Measurements from ENCODE around the gene CTNNA3.
"Not testable (repeated sequence)": the region's sequence is repeated elsewhere in the genome, so short reads cannot be mapped to it uniquely, and the experiment has no call there.

CTNNA3 gene

DNA sequence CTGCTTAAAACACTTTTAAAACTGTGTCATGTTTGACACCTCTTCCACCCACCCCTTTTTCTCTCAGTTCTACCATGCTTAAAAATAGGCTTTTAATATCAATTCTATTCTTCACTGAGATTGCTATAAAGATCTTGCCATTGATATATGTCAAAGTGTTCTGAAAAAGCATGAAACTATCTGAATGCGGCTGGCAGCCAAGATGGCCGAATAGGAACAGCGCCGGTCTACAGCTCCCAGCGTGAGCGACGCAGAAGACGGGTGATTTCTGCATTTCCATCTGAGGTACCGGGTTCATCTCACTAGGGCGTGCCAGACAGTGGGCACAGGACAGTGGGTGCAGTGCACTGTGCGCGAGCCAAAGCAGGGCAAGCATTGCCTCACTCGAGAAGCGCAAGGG is 137.7 kb downstream of the CTNNA3 start:
- H3K27me3 ChIP-seq (ENCODE audit: control insufficient read depth in 1 of 2, insufficient read depth in 2 of 2, low read length in 2 of 2); H3K9ac ChIP-seq (ENCODE audit: low read depth in 1 of 2, low read length in 2 of 2); H3K9me3 ChIP-seq (ENCODE audit: control insufficient read depth in 1 of 2, low read length in 2 of 2); H3K27ac ChIP-seq (ENCODE audit: low read depth, low read length); H3K4me1 ChIP-seq (ENCODE audit: control insufficient read depth in 1 of 2, insufficient read depth in 2 of 2, low read length in 2 of 2); H3K4me3 ChIP-seq (ENCODE audit: low read depth in 1 of 2, low read length in 2 of 2); H3K36me3 ChIP-seq (ENCODE audit: control insufficient read depth in 1 of 2, insufficient read depth in 2 of 2, low read length in 2 of 2): not testable (repeated sequence)

DNA sequence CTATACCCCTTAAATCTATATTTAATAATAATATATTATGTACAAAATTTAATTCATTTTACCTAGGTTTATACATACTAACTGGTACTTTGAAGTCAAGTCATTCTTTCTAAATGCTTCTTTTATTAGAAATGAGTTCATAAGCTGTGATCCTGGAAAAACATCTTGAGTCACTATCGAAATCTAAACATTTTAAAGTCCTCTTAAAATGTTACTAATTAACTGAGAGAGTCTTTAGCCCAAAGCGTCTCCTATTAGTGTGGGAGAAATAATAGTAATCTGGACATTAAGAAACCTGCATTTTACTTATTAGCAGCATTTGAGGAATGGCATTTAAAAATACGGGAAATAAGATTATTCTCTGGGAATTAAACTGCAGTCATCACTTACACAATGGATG is 142.7 kb downstream of the CTNNA3 start:
- Histone ChIP-seq H3K4me3 (ENCODE audit: low read depth in 1 of 2, low read length in 2 of 2) (no peak overlapping the region), H3K27ac (ENCODE audit: low read depth, low read length) (no peak overlapping the region), H3K27me3 (ENCODE audit: control insufficient read depth in 1 of 2, insufficient read depth in 2 of 2, low read length in 2 of 2) (no peaks in the 10 kb centered on the region), H3K4me1 (ENCODE audit: control insufficient read depth in 1 of 2, insufficient read depth in 2 of 2, low read length in 2 of 2) (no peaks in the 10 kb centered on the region), H3K9ac (ENCODE audit: low read depth in 1 of 2, low read length in 2 of 2) (no peak overlapping the region), H3K36me3 (ENCODE audit: control insufficient read depth in 1 of 2, insufficient read depth in 2 of 2, low read length in 2 of 2) (no peaks in the 10 kb centered on the region), H3K9me3 (ENCODE audit: control insufficient read depth in 1 of 2, low read length in 2 of 2) (no peaks in the 10 kb centered on the region)

DNA sequence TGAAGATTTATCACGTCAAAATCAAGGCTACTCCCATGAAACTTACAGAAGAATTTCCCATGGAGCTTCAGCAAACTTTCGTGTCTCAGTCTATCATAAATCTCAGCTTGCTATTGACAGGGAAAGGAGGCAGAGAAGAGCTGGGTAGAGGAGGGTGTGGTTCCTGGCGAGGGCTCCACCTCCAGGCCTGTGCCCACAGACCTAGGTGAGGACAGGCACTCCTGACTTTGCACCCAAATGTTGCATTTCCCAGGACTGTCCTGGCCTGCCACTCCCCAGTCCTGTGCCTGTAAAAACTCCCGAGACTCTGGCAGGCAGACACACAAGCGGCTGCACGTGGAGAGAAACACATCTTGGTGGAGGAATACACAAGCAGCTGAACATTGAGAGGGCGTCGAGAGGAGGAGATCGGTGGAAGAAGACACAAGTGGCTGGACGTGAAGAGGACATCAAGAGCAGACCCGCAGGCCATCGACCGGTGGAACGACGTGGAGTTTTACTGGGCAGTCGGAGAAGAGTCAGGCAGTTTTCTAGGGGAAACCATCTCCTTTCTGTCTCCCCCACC is 145.1 kb downstream of the CTNNA3 start:
- H3K9ac ChIP-seq (ENCODE audit: low read depth in 1 of 2, low read length in 2 of 2): no peak overlapping the region
- no peaks in the 10 kb centered on the region for H3K36me3 ChIP-seq (ENCODE audit: control insufficient read depth in 1 of 2, insufficient read depth in 2 of 2, low read length in 2 of 2)
- H3K27me3 ChIP-seq (ENCODE audit: control insufficient read depth in 1 of 2, insufficient read depth in 2 of 2, low read length in 2 of 2): no peaks in the 10 kb centered on the region
- H3K9me3 ChIP-seq (ENCODE audit: control insufficient read depth in 1 of 2, low read length in 2 of 2): no peaks in the 10 kb centered on the region
- H3K27ac ChIP-seq (ENCODE audit: low read depth, low read length): no peak overlapping the region
- no peak overlapping the region for H3K4me3 ChIP-seq (ENCODE audit: low read depth in 1 of 2, low read length in 2 of 2)
- H3K4me1 ChIP-seq (ENCODE audit: control insufficient read depth in 1 of 2, insufficient read depth in 2 of 2, low read length in 2 of 2): no peaks in the 10 kb centered on the region

DNA sequence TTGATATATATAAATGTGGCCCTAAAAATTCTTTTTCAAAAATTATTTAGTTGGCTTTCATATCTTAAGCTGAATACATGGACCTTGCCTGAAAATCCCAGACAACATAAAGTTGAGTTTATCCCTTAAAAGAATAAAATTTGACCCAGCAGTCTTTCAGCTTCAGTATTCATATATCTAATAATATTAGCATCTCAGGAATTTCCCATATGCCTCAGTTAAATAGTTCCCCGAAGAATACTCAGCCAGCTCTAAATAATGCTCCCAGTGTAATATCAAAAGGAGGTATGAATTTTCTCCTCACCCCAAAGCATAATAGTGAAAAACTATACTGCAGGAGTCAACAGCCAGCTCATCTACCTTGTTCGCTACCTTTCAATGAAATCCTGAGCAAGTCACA is 145.9 kb downstream of the CTNNA3 start:
- Histone ChIP-seq H3K4me3 (ENCODE audit: low read depth in 1 of 2, low read length in 2 of 2) (no peak overlapping the region), H3K9me3 (ENCODE audit: control insufficient read depth in 1 of 2, low read length in 2 of 2) (no peaks in the 10 kb centered on the region), H3K27ac (ENCODE audit: low read depth, low read length) (no peak overlapping the region), H3K9ac (ENCODE audit: low read depth in 1 of 2, low read length in 2 of 2) (no peak overlapping the region), H3K36me3 (ENCODE audit: control insufficient read depth in 1 of 2, insufficient read depth in 2 of 2, low read length in 2 of 2) (no peaks in the 10 kb centered on the region), H3K27me3 (ENCODE audit: control insufficient read depth in 1 of 2, insufficient read depth in 2 of 2, low read length in 2 of 2) (no peaks in the 10 kb centered on the region), H3K4me1 (ENCODE audit: control insufficient read depth in 1 of 2, insufficient read depth in 2 of 2, low read length in 2 of 2) (no peaks in the 10 kb centered on the region)

DNA sequence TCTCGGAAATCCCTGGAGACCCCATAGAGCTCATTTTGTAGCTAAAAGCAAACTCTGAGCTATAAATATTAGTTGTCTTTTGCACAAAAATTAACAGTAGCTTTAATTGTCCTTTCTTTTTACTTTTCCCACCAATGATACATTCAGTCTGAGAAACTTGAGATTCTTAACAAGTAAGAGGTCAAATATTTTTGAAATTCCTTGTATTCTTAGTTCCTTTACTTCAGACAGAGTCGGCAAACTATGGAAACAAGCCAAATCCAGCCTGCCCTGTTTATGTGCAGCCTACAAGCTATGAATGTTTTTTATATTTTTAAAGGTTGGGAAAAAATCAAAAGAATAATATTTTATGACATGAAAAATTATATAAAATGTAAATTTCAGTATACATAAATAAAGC is 146.6 kb downstream of the CTNNA3 start:
- H3K36me3 ChIP-seq (ENCODE audit: control insufficient read depth in 1 of 2, insufficient read depth in 2 of 2, low read length in 2 of 2): no peaks in the 10 kb centered on the region
- no peaks in the 10 kb centered on the region for H3K9me3 ChIP-seq (ENCODE audit: control insufficient read depth in 1 of 2, low read length in 2 of 2)
- no peak overlapping the region for H3K27ac ChIP-seq (ENCODE audit: low read depth, low read length)
- no peak overlapping the region for H3K4me3 ChIP-seq (ENCODE audit: low read depth in 1 of 2, low read length in 2 of 2)
- H3K4me1 ChIP-seq (ENCODE audit: control insufficient read depth in 1 of 2, insufficient read depth in 2 of 2, low read length in 2 of 2): no peaks in the 10 kb centered on the region
- no peak overlapping the region for H3K9ac ChIP-seq (ENCODE audit: low read depth in 1 of 2, low read length in 2 of 2)
- H3K27me3 ChIP-seq (ENCODE audit: control insufficient read depth in 1 of 2, insufficient read depth in 2 of 2, low read length in 2 of 2): no peaks in the 10 kb centered on the region

DNA sequence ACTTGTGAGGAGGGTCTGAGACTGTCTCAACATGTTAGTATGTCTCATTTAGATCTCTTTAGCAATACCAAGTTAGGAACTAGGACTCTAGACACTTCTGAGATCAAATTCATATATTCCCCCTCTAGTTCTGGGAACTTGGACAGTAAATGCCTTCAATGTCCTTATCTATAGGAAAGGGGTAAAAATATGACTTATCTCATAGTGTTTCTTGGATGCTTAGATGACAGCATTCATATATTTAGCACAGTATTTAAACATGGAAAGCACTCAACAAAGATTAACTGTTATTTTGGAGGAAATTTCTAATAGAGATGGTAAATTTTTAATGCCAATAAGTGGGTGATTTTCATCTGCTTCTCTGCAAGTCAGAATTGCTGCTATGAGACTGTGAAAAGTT is 154.6 kb downstream of the CTNNA3 start:
- H3K9me3 ChIP-seq (ENCODE audit: control insufficient read depth in 1 of 2, low read length in 2 of 2): no peaks in the 10 kb centered on the region
- H3K9ac ChIP-seq (ENCODE audit: low read depth in 1 of 2, low read length in 2 of 2): no peak overlapping the region
- H3K36me3 ChIP-seq (ENCODE audit: control insufficient read depth in 1 of 2, insufficient read depth in 2 of 2, low read length in 2 of 2): no peaks in the 10 kb centered on the region
- no peak overlapping the region for H3K4me3 ChIP-seq (ENCODE audit: low read depth in 1 of 2, low read length in 2 of 2)
- no peak overlapping the region for H3K27ac ChIP-seq (ENCODE audit: low read depth, low read length)
- H3K4me1 ChIP-seq (ENCODE audit: control insufficient read depth in 1 of 2, insufficient read depth in 2 of 2, low read length in 2 of 2): no peaks in the 10 kb centered on the region
- no peaks in the 10 kb centered on the region for H3K27me3 ChIP-seq (ENCODE audit: control insufficient read depth in 1 of 2, insufficient read depth in 2 of 2, low read length in 2 of 2)

DNA sequence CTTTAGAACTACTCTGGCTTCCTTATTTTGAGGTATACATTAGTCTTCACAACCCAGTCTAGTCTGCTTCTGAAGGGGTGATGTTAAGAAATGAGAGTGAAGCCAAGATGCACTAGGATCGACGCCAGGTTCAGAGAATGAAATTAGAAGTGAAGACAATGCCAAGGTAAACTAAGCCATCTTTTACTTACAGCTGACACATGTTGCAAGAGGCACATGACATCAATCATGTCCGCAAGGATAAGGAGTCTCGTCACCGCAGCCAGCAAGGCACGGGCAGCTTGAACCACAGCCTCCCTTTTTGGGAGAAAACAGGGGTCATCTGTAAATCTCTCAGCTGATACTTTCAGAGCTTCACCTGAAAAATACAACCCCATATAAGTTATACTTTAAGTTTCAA is 156.7 kb downstream of the CTNNA3 start:
- Histone ChIP-seq H3K27me3 (ENCODE audit: control insufficient read depth in 1 of 2, insufficient read depth in 2 of 2, low read length in 2 of 2) (no peaks in the 10 kb centered on the region), H3K4me3 (ENCODE audit: low read depth in 1 of 2, low read length in 2 of 2) (no peak overlapping the region), H3K9ac (ENCODE audit: low read depth in 1 of 2, low read length in 2 of 2) (no peak overlapping the region), H3K36me3 (ENCODE audit: control insufficient read depth in 1 of 2, insufficient read depth in 2 of 2, low read length in 2 of 2) (no peaks in the 10 kb centered on the region), H3K27ac (ENCODE audit: low read depth, low read length) (no peak overlapping the region), H3K9me3 (ENCODE audit: control insufficient read depth in 1 of 2, low read length in 2 of 2) (no peaks in the 10 kb centered on the region), H3K4me1 (ENCODE audit: control insufficient read depth in 1 of 2, insufficient read depth in 2 of 2, low read length in 2 of 2) (no peaks in the 10 kb centered on the region)

DNA sequence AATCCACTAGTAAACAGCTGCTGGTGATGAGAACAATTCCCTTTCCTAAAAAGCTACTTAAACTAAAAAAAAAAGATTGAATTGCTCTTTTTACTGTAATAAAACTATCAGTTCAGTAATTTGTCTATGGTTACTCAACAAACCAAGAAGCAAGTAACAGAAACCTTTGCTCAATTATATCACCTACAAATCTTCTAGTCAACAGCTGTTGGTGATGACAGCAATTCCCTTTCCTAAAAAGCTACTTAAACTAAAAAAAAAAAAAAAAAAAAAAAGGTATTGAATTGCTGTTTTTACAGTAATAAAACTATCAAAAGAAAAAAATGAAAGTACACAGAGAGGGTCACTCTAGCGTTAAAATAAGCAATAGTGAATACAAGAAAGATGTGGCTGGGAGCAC is 158.1 kb downstream of the CTNNA3 start:
- Histone ChIP-seq H3K9me3 (ENCODE audit: control insufficient read depth in 1 of 2, low read length in 2 of 2) (no peaks in the 10 kb centered on the region), H3K4me3 (ENCODE audit: low read depth in 1 of 2, low read length in 2 of 2) (no peak overlapping the region), H3K9ac (ENCODE audit: low read depth in 1 of 2, low read length in 2 of 2) (no peak overlapping the region), H3K27ac (ENCODE audit: low read depth, low read length) (no peak overlapping the region), H3K4me1 (ENCODE audit: control insufficient read depth in 1 of 2, insufficient read depth in 2 of 2, low read length in 2 of 2) (no peaks in the 10 kb centered on the region), H3K36me3 (ENCODE audit: control insufficient read depth in 1 of 2, insufficient read depth in 2 of 2, low read length in 2 of 2) (no peaks in the 10 kb centered on the region), H3K27me3 (ENCODE audit: control insufficient read depth in 1 of 2, insufficient read depth in 2 of 2, low read length in 2 of 2) (no peaks in the 10 kb centered on the region)

DNA sequence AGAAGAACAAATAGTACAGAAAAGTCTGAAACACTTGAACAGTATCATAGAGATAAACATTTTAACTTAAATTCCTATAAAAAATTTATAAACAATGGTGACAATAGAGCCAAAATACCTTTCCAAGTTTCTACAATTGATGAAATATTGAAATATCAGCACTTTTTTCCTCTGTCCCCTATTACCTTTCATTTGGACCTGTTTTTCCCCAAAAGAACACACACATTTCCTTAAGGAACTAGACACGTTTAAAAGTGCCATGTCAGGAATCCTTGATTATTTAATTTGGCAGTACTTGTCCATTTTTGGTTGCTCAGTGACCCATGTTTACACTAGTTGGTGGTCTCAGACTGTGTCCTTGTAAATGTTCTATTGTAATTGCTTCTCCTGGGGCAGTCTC is 162.6 kb downstream of the CTNNA3 start:
- Histone ChIP-seq H3K4me3 (ENCODE audit: low read depth in 1 of 2, low read length in 2 of 2) (no peak overlapping the region), H3K36me3 (ENCODE audit: control insufficient read depth in 1 of 2, insufficient read depth in 2 of 2, low read length in 2 of 2) (no peaks in the 10 kb centered on the region), H3K9me3 (ENCODE audit: control insufficient read depth in 1 of 2, low read length in 2 of 2) (no peaks in the 10 kb centered on the region), H3K9ac (ENCODE audit: low read depth in 1 of 2, low read length in 2 of 2) (no peak overlapping the region), H3K4me1 (ENCODE audit: control insufficient read depth in 1 of 2, insufficient read depth in 2 of 2, low read length in 2 of 2) (no peaks in the 10 kb centered on the region), H3K27me3 (ENCODE audit: control insufficient read depth in 1 of 2, insufficient read depth in 2 of 2, low read length in 2 of 2) (no peaks in the 10 kb centered on the region), H3K27ac (ENCODE audit: low read depth, low read length) (no peak overlapping the region)

DNA sequence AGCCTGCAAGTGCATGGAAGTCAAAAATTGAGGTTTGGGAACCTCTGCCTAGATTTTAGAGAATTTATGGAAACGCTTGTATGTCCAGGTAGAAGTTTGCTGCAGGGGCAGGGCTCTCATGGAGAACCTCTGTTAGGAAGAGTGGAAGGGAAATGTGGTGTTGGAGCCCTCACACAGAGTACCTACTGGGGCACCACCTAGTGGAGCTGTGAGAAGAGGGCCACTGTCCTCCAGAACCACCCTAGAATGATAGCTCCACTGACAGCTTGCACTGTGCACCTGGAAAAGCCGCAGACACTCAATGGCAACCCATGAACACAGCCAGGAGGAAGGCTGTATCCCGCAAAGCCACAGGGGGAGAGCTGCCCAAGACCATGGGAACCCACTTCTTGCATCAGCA is 165.0 kb downstream of the CTNNA3 start:
- H3K9ac ChIP-seq (ENCODE audit: low read depth in 1 of 2, low read length in 2 of 2); H3K36me3 ChIP-seq (ENCODE audit: control insufficient read depth in 1 of 2, insufficient read depth in 2 of 2, low read length in 2 of 2); H3K4me1 ChIP-seq (ENCODE audit: control insufficient read depth in 1 of 2, insufficient read depth in 2 of 2, low read length in 2 of 2); H3K9me3 ChIP-seq (ENCODE audit: control insufficient read depth in 1 of 2, low read length in 2 of 2); H3K4me3 ChIP-seq (ENCODE audit: low read depth in 1 of 2, low read length in 2 of 2); H3K27ac ChIP-seq (ENCODE audit: low read depth, low read length); H3K27me3 ChIP-seq (ENCODE audit: control insufficient read depth in 1 of 2, insufficient read depth in 2 of 2, low read length in 2 of 2): not testable (repeated sequence)

DNA sequence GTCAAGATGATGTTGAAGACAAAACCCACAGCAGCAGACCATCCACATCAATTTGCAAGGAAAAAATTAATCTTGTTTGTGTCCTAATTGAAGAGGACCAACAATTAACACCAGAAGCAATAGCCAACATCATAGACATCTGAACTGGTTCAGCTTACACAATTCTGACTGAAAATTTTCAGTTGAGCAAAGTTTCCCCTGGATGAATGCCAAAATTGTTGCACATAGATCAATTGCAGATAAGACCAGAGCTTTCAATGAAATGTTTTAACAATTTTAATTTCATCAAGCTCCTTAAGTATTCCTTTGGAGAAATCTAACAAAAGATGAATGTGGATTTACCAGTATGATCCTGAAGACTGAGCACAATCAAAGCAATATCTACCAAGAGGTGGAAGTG is 168.6 kb downstream of the CTNNA3 start:
- Histone ChIP-seq H3K27me3 (ENCODE audit: control insufficient read depth in 1 of 2, insufficient read depth in 2 of 2, low read length in 2 of 2) (no peaks in the 10 kb centered on the region), H3K9ac (ENCODE audit: low read depth in 1 of 2, low read length in 2 of 2) (no peak overlapping the region), H3K27ac (ENCODE audit: low read depth, low read length) (no peak overlapping the region), H3K9me3 (ENCODE audit: control insufficient read depth in 1 of 2, low read length in 2 of 2) (no peaks in the 10 kb centered on the region), H3K4me3 (ENCODE audit: low read depth in 1 of 2, low read length in 2 of 2) (no peak overlapping the region), H3K36me3 (ENCODE audit: control insufficient read depth in 1 of 2, insufficient read depth in 2 of 2, low read length in 2 of 2) (no peaks in the 10 kb centered on the region), H3K4me1 (ENCODE audit: control insufficient read depth in 1 of 2, insufficient read depth in 2 of 2, low read length in 2 of 2) (no peaks in the 10 kb centered on the region)

Measured in duodenal mucosa (tissue), 2 donors.